Lung (tissue), 12 donors: ENCODE measurements around the gene EFNA3. TPM values are rescaled to one million over a fixed set of nuclear protein-coding genes. Genes with fewer than 3 reads are reported as not detected.
A peak's percentile ranks its signal among the peaks of the same experiment; 100 is the strongest.

ENCODE experiments used
- ATAC-seq: fragments of 200-7000 bp; cut with Tn5 transposase; one replicate; pipeline ENCODE4 v1.9.1; 2020; ENCODE audit warnings: moderate number of reproducible peaks; ENCODE audit not compliant: insufficient read depth, low FRiP score
- DNase-seq, 3 donors: peaks; one replicate each; pipeline ENCODE4 v3.0.0-alpha.2; 2013 to 2017
- H3K27ac ChIP-seq, 2 donors: one replicate each; pipeline ENCODE4 v1.5.1; 2013; ENCODE audit warnings: mild to moderate bottlenecking in 2 of 2, moderate library complexity in 2 of 2, control low read depth in 1 of 2, inconsistent platforms in 1 of 2, low read depth in 1 of 2, low read length in 1 of 2
- H3K27me3 ChIP-seq, 3 donors: one replicate each; pipeline ENCODE4 v1.5.1; 2013; ENCODE audit warnings: low read length in 2 of 3; ENCODE audit not compliant: control insufficient read depth in 3 of 3, insufficient read depth in 3 of 3
- H3K36me3 ChIP-seq, 4 donors: one replicate each; pipeline ENCODE4 v1.5.1; 2013; ENCODE audit warnings: low read length in 4 of 4, mild to moderate bottlenecking in 1 of 4, moderate library complexity in 1 of 4; ENCODE audit not compliant: control insufficient read depth in 4 of 4, insufficient read depth in 4 of 4
- H3K4me1 ChIP-seq, 5 donors: one replicate each; pipeline ENCODE4 v1.5.1; 2013; ENCODE audit warnings: low read length in 5 of 5, mild to moderate bottlenecking in 2 of 5, moderate library complexity in 1 of 5; ENCODE audit not compliant: control insufficient read depth in 5 of 5, insufficient read depth in 5 of 5
- H3K4me3 ChIP-seq: one replicate; pipeline ENCODE4 v1.5.1; 2013; ENCODE audit warnings: mild to moderate bottlenecking, control low read depth, moderate library complexity
- H3K9ac ChIP-seq, 2 donors: one replicate each; pipeline ENCODE4 v1.5.1; 2013; ENCODE audit warnings: low read length in 2 of 2, control low read depth in 1 of 2; ENCODE audit not compliant: insufficient read depth in 1 of 2
- H3K9me3 ChIP-seq, 4 donors: one replicate each; pipeline ENCODE4 v1.5.1; 2013; ENCODE audit warnings: low read length in 3 of 4, mild to moderate bottlenecking in 1 of 4, moderate library complexity in 1 of 4; ENCODE audit not compliant: control insufficient read depth in 4 of 4, insufficient read depth in 3 of 4
- WGBS, 2 donors: extraction: QIAGEN DNeasy Blood & Tissue Kit; methylation state at CpG; one replicate each; pipeline ENCODE4 v1.1.7; 2013; 5-methylcytosine and 5-hydroxymethylcytosine counted together
- polyA plus RNA-seq, 2 donors: library from polyadenylated mRNA; stranded (reverse); fragments of 200-250 nt; gene quantifications; one replicate each; pipeline ENCODE4 v1.2.1, GENCODE V29; 2013
- total RNA-seq, 2 donors: library from RNA; depleted of rRNA in 1 of 2; stranded (reverse); fragments of >200 nt in 1 of 2; gene quantifications; one replicate each; pipeline ENCODE4 v1.2.1, GENCODE V29; 2014 to 2021
- TF ChIP-seq, protein P1 (sequence below): IDR thresholded peaks from 2 replicates; pipeline ENCODE4 v1.5.1; 2012; ENCODE audit warnings: mild to moderate bottlenecking; ENCODE audit errors: control extremely low read depth, extremely low read depth
- donor health status: control.
- donor health status: control.
- donor health status: Bipolar disorder and iron deficiency.
- donor health status: healthy.
- donor health status: DM: yes; HTN: yes; CAD: no.

EFNA3 gene
- total and polyA plus RNA-seq, 4 donors, result 1.1 to 1.9 (median 1.6) TPM

DNA sequence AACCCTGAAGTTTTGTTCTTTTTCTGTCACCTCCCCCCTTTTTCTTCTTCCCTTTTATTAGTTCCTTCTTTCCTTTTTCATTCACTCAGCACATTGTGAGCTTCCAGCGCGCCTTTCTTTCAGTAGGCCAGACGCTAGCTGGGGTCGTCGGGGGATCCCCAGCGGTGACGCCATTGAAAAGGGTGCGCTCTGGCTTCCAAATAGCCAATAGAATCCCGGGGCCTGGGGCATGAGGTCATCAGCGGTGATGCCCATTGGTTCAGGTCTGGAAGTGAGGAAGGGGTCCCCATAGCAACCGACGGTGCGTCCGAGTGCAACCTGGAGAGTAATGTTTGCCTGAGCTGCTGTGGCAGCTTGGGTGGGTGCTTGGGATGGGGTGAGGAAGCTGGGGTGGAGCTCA lies 6.9 kb upstream of the EFNA3 start:
- Histone ChIP-seq H3K9me3 (no peaks in the 10 kb centered on the region), H3K27me3 (peaks cover 0 to 15% (median 13%) of the 10 kb centered on the region in 3 donors), H3K27ac (no peak overlapping the region), H3K4me1 (peaks cover 2 to 15% (median 6%) of the 10 kb centered on the region in 5 donors), H3K36me3 (peaks cover 0 to 11% (median 5%) of the 10 kb centered on the region in 4 donors), H3K9ac (no peak overlapping the region), H3K4me3 (no peak overlapping the region)
- TF ChIP-seq, protein P1, sequence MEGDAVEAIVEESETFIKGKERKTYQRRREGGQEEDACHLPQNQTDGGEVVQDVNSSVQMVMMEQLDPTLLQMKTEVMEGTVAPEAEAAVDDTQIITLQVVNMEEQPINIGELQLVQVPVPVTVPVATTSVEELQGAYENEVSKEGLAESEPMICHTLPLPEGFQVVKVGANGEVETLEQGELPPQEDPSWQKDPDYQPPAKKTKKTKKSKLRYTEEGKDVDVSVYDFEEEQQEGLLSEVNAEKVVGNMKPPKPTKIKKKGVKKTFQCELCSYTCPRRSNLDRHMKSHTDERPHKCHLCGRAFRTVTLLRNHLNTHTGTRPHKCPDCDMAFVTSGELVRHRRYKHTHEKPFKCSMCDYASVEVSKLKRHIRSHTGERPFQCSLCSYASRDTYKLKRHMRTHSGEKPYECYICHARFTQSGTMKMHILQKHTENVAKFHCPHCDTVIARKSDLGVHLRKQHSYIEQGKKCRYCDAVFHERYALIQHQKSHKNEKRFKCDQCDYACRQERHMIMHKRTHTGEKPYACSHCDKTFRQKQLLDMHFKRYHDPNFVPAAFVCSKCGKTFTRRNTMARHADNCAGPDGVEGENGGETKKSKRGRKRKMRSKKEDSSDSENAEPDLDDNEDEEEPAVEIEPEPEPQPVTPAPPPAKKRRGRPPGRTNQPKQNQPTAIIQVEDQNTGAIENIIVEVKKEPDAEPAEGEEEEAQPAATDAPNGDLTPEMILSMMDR, result no peak
- ATAC-seq, result no peak
- peak in 2 of 3 donors; percentile 53 to 72 for DNase-seq
- WGBS, 2 donors, result 61 to 67% methylated on average over 14 of the region's 14 CpGs

DNA sequence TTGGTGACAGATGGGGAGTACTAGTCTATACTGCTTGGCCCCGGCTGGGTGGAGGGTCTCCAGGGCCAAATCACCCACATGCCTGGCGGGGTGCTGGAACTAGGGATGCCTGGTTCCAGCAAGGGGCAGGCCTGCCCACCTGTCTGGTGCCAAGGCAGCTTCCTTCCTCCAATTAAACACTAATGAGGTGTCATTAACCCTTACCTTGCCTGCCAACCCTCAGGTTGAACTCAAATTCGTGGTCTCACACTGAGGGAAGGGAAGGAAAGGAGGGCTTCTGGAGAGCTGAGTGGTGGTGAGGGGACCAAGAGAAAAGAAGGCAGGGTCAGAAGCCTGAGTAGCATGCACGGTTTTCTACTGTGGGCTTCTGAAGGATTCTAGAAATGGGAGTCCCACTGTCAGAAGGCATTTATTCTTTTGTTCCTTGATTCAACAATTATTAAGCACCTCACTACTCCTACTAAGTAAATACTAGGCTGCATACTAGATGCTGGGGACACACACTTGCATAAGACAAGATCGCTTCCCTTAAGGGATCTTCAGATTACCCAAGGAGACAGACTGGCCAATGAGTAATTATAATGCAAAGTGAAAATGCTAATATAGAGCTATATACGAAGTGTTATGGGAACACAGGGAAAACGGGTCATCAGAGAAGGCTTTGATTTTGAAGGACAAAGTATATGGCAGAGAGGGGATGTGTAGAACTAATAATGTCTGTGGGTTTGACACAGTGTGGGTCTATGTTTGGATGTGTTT lies 5.9 kb upstream of the EFNA3 start:
- Histone ChIP-seq H3K9me3 (no peaks in the 10 kb centered on the region), H3K4me3 (no peak overlapping the region), H3K27ac (no peak overlapping the region), H3K27me3 (peaks cover 0 to 15% (median 13%) of the 10 kb centered on the region in 3 donors), H3K9ac (no peak overlapping the region), H3K36me3 (peaks cover 0 to 7% (median 5%) of the 10 kb centered on the region in 4 donors), H3K4me1 (peaks cover 2 to 15% (median 6%) of the 10 kb centered on the region in 5 donors)
- WGBS, 2 donors, result 64 to 74% methylated on average over 7 of the region's 7 CpGs
- TF ChIP-seq, protein P1, result no peak
- DNase-seq (no peak), ATAC-seq (no peak)

DNA sequence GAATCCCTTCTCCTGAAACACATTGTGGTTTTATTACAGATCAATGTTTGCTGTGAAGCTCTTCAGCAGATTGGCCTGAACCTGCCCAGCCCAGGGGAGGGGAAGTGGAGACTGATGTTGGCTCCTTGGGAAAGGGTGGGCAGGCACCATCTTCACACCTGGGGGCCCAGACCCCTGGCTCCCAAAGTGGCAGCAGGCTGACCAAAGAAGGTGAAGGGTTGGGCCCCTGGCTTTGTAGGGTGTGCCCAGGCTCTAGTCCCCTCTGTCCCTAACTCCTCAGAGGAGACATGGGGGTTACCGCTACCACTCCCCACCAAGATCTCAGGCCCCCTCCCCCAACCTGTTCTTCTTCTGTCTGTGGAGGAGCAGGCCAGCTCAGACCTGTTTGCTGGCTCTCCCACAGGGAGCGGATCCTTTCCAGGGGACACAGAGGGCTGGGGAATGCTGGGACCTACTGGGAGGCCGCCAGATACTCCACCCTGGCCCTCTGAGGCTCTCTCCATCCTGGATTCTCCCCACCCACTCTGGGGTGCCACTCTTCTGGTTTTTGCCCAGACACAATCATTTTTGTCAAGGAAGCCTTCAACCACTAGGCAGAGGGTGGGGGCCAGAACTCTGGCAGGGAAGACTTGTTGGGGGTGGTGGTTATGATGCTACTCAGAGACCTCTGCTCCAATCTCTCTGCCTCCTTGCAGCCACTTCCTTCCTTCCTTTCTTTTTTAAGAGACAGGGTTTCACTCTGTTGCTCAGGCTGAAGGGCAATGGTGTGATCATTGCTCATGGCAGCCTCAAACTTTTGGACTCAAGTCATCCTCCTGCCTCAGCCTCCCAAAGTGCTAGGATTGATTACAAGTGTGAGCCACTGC lies 5.0 kb upstream of the EFNA3 start:
- Histone ChIP-seq H3K9ac (no peak overlapping the region), H3K27ac (no peak overlapping the region), H3K9me3 (no peaks in the 10 kb centered on the region), H3K4me3 (no peak overlapping the region), H3K36me3 (peaks cover 0 to 5% (median 4%) of the 10 kb centered on the region in 4 donors), H3K4me1 (peaks cover 2 to 15% (median 6%) of the 10 kb centered on the region in 5 donors), H3K27me3 (peaks cover 0 to 15% (median 13%) of the 10 kb centered on the region in 3 donors)
- DNase-seq, result no peak
- TF ChIP-seq, protein P1, result no peak
- WGBS, 2 donors, result 93 to 95% methylated on average over 3 of the region's 3 CpGs
- no peak for ATAC-seq
